GM19193 (cell line): Measurements from ENCODE around the gene IL1RAP.

Experiments used
- POLR2A ChIP-seq: IDR thresholded peaks from 4 replicates; pipeline ENCODE4 v1.6.1; 2011; ENCODE audit not compliant: insufficient read depth, insufficient read length; ENCODE audit errors: extremely low read depth

IL1RAP gene

DNA sequence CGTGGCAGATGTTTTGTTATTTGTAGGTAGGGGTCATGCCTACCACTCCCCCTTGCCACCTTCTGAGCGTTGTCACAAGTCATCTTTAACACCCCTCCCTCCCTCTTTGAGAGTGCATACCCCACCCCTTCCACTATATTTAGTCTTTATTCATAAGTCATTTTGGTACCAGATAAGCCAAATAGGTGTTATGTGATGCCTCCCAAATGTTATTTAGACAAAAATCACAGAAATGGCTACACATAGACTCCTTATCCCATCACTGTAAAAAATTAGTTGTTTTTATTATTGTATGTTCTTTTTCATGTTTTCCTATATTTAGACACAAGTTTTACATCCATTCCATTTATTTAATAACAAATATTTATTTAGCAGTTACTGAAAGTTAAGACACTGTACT lies 93.1 kb downstream of the IL1RAP start:
- TF ChIP-seq POLR2A = no peak

DNA sequence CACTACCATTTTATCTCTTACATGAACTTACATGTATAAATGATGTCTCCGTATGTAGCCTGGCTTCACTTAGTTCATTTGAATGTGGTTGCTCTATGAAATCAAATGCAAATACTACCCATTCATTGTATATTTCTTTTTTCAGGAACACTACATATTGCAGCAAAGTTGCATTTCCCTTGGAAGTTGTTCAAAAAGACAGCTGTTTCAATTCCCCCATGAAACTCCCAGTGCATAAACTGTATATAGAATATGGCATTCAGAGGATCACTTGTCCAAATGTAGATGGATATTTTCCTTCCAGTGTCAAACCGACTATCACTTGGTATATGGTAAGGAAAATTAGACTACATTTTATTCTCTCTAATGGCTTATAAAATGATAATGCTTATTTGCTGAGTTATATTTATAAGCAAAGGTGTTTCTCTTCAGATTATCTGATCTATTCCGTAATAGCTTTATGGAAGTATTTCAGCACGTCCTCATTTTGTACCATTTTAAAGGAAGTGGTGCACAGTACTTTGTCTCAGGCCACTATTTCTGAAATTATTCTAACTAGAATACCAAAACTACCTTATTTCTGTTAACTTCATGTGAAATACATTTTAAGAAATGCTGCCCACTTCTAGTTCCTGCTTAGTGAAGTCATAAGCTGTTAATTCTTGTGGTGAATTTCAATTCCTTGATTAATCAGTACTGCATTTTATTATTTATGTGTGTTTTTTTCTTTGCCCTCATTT lies 95.1 kb downstream of the IL1RAP start:
- TF ChIP-seq POLR2A = no peak

DNA sequence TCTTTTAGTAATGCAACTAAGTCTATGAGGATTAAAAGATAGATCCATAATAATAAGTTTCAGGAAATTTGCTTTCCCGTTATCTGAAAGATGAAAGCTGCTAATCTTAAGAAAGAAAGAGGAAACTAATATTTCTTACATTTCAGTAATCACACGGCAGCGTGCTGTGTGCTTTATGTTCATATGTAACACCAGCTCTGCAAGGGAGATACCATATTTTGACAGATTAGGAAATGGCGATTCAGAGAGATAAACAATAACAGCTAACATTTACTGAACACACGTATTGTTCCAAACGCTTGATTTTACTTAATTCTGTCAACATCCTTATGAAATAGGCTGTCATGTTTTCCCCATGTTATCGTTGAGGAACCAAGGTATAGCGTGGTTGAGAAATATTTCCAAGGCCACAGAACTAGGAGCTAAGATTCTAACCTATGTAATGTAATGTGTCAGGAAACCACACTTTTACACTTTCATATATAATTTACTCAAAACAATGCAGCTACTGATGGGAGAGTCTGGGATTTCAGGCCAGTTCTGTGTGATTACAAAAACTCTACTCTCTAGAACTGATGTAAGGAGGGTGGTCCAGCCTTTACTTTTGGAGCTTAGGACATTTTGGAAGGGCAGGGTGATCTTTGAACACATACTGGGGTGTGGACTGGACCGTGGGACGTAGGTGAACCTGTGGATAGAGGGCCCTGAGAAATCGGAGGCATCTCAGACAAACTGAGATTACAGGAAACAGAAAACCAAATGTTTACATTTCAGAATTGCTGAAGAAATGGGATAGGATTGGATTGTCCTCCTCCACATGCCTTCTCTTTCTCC lies 100.6 kb downstream of the IL1RAP start:
- TF ChIP-seq POLR2A = no peak

DNA sequence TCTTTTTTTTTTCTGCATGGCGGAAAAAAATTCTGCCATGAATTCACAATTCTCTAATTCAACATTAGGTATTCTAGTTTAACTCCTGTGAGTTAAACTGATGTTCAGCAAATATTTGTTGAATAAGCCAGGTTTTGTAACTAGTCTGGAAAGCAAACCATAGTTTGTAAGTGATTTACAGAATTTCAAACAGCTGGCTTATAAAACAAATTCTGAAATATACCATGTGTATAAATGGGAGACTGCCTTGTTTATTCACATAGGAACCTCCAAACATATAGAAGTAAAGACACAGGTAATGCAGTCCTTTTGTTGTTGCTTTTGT lies 101.1 kb downstream of the IL1RAP start:
- TF ChIP-seq POLR2A = no peak

DNA sequence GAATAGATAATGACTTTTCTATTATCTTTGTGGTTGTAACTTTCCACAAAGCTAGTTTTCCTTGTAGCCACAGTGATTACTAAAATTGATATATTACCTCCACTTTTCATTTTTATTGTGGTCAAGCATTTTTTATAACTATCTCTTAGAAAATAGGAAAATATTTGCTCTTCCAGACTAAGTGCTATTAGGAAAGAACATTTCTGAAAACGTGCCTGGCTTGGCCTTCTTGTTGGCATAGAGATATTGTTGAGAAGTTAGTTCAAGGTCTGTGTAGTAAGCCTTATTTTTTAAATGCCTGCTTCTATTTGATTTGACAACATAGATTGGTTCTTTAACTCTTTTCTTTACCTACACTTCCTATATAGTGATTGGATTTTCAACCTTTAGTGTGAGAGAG lies 101.7 kb downstream of the IL1RAP start:
- no peak for TF ChIP-seq POLR2A

DNA sequence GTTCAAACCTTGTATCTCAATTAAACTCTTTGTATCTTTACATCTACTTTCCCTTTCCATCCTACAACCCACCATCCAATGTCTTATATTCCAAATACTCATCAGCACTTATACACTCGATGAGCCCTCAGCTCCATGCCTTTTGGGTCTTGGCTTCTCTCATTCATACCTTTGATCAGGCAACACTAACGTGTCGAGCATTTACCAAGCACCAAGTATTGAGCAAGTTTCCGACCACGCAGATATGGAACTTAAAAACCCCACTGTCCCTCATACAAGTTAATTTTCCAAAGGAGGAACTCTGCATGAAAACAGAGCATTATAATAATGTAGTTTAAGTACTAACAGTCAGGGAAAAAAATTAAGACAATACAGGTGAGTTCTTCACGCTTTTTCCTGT lies 102.8 kb downstream of the IL1RAP start:
- no peak for TF ChIP-seq POLR2A

DNA sequence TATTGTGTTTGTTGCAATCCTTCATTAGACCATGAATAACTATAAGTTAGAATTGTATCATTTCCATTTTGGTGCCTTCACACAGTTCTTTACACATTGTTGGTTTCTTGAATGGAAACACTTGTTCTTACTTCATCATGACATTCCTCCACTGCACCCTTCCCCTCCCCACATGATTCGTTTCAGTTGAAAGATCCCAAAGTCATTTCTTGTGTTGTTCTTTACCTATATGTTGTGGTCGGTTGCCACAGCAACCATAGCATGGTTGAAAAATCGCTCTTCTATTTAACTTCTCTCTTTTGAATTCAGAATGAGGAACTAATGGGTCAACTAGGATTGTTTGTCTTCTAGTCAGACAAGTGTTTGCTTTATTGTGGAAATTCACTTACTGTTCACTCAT lies 103.3 kb downstream of the IL1RAP start:
- TF ChIP-seq POLR2A = no peak

DNA sequence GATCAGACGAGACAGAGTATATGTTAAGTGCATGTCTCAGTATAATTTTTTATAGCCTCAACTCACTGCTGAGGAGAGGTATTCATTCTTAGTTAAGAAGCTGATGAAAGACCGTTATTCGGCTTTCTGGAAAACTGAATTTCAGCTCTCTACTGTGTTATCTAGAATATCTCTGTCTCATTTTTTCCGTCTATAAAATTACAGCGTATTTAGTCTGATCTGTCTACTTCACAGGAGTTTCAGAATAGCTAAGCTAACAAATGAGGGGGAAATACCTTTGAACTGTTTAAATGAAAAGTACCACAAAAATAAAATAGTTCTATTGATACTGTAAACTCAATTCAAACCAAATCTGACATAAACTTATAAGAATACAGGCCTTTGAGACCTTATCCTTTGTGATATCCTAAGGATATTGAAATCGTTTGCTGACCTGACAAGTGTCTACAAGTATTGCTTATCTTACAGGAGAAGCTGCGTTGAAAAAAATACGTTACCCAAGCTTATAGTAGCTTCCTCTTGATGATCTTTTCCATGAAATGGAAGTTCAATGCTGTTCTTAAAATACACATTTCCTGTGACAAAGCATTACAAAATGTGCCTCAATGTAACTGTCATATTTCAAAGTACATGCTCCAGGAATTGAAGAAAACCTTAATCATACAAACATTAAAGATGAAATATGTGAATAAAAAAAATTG lies 104.6 kb downstream of the IL1RAP start:
- no peak for TF ChIP-seq POLR2A

DNA sequence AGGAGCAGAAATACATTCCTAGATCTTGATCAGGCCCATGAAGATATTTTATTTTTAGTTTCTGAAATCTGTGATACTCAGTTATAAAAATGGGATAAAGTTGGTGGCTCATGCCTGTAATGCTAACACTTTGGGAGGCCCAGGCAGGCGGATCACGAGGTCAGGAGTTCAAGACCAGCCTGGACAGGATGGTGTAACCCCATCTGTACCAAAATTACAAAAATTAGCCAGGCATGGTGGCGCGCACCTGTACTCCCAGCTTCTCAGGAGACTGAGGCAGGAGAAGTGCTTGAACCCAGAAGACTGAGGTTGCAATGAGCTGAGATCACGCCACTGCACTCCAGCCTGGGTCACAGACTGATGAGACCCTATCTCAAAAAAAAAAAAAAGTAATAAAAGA lies 105.5 kb downstream of the IL1RAP start:
- TF ChIP-seq POLR2A = no peak

DNA sequence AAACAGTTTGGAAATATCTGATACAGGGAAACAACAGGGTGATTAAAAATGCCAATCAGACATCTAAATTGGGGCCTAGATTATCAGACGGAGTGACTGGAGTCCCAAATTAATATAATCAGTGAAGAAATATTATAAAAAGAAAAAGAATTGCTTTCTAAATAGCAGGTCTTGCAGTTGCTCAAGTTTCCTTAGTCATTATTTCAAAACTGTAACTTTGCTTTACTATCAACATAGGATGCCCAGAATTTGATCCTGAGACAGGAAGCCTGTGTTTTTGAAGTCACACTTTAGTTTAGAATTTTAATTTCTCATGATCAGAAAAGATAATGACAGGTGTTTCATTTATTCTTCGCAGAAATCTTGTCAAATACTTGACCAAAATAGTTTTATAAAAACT lies 105.9 kb downstream of the IL1RAP start:
- no peak for TF ChIP-seq POLR2A

DNA sequence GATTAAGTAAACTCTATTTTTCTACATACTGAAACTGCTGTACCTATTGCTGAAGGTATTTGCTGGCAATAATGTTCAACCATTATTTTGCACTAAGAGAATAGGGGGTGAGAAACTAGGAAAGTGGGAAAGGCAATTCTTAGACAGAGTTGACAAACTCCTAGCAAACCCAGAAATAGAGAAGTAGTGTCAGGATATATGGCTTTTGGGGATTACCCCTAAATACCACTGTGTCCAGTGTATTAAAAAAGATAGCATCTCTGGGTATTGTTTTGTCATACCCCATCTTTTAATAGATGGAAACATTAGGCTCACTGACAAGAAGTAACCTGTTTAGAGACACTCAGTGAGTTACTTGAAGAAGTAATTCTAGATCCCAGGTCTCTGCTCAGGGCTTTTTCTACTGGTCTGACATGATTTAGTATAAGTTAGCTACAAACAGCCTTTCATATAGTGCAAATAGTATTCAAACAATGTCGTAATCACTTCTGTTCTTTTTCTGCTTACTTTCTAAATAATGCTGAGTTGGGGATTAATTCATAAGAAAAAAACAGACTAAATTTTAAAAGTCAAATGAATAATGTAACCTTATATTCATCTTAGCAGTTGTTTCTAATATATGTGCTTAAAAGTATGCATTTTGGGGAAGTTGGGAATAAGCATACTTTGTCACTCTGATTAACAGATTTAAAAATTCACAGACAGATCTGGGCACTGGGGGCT lies 107.2 kb downstream of the IL1RAP start:
- TF ChIP-seq POLR2A = no peak

DNA sequence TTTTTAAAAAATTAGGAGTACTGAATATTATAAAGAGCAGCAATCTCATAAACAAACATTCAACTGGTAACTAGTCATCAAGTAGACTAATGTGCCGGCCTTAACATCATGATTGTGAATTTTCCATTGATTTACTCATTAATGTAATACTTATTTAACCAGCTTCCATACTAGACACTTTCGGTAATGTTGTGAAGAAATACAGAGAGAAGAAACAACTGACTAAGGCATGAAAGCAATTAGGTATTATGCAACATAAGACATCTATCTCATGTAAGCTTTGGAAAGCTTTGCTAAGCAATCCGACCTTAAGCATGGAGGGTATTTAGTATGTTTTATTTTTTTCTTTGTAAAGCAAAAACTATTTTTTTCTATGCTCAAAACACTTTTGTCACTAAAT lies 108.0 kb downstream of the IL1RAP start:
- TF ChIP-seq POLR2A = no peak

DNA sequence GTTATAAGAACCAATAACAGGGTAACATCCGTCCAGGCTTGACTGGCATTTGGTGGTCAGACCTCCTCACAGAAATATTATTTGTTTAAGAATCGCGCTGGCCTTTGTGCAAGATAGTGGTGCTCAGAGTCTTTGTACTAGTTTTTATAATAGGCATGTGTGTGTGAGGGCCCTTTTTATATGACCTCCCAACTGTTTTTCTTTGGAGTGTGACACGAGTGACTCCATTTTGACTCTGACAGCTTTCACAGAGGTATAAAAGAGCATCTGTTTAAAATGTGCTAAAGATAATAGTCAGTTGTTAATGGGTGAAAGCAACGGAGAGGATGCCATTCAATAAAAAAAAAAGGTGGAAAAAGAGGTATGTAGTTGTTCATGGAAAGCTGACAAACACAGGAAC lies 110.4 kb downstream of the IL1RAP start:
- TF ChIP-seq POLR2A = no peak

DNA sequence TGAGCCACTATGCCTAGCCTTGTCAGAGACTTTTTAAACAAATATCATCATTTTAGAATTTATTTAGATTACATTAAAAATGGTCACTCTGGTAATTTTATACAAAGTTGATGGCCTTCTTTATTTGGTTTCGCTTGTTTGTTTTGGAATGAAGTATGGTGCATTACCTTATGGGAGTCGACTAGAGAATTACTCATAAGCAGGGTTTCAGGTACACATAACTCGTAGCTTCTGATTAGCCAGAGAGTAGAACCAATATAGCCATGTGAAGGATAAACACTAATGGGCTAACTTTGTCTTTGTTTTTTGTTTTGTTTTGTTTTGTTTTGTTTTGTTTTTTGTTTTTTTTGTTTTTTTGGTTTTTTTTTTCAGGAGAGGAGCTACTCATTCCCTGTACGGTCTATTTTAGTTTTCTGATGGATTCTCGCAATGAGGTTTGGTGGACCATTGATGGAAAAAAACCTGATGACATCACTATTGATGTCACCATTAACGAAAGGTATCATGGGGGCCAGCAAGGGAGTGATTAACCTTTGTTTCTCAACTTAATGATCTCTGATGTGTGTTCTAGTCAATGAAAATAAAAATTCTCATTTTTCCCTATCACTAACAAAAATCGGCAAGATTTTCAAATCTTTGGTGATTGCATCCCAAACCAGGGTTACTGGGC lies 113.2 kb downstream of the IL1RAP start:
- no peak for TF ChIP-seq POLR2A
